Measurements from ENCODE around the gene HOXA13.
A peak's percentile ranks its signal among the peaks of the same experiment; 100 is the strongest.

DNA sequence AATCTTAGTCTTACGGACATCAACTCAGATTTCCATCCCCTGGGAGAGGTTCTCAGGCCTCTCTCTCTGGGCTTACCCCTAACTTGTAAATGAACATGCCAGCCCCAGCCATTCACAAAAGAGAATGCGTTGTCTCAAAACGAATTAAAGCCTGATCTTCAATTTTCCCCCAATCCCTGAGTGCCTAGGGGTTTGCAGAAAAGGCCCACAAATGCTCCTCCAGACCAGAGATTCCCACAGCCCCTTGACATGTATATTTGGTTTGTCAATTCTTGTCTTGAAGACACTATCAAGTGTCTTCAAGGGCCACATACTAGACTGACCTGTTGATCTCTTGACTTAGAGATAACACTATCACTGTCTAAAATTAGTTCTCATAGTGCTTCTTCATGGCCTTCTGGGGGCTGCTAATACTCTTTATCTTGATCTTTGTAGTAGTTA, 11.9 kb upstream of the HOXA13 start:
- TF ChIP-seq CTCF (IDR thresholded peaks at IDR 0.05) (no peak), POLR2A (IDR thresholded peaks at IDR 0.05) (no peak), POLR2AphosphoS5 (IDR thresholded peaks at IDR 0.05) (peak; percentile 41)
